ENCODE data around the gene PPDPF. TPM values are rescaled to one million over a fixed set of nuclear protein-coding genes. Genes with fewer than 3 reads are reported as not detected.

Gene PPDPF
- total and polyA plus RNA-seq, 4 donors, result 36.9 to 545 (median 474) TPM

DNA sequence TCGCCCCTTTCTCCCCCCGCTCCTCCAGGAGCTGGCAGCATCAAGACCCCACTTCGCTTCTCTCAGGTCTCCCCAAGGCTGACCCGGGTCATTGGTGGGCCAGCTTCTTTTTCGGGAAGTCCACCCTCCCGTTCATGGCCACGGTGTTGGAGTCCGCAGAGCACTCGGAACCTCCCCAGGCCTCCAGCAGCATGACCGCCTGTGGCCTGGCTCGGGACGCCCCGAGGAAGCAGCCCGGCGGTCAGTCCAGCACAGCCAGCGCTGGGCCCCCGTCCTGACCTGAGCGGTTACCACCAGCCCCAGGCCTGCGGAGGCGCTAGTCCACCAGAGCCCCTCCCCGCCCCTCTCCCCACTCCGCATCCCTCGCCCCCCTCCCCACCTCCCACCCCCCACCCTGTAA is 1.0 kb downstream of the PPDPF start:
- peaks cover 0 to 5% (median 0%) of the 10 kb centered on the region in 4 donors for H3K9me3 ChIP-seq (ENCODE audit: control insufficient read depth in 4 of 4, insufficient read depth in 3 of 4, low read length in 3 of 4)
- ATAC-seq (ENCODE audit: insufficient read depth, low FRiP score) (no peak), DNase-seq (peak in 1 of 3 donors; percentile 11)
- peak overlapping the region; percentile 37 to 46 for H3K9ac ChIP-seq (ENCODE audit: insufficient read depth in 1 of 2, low read length in 2 of 2)
- peaks cover 0 to 22% (median 14%) of the 10 kb centered on the region in 4 donors for H3K36me3 ChIP-seq (ENCODE audit: control insufficient read depth in 4 of 4, insufficient read depth in 4 of 4, low read length in 4 of 4)
- H3K4me3 ChIP-seq, result peak overlapping the region; percentile 90
- TF ChIP-seq, protein P1, sequence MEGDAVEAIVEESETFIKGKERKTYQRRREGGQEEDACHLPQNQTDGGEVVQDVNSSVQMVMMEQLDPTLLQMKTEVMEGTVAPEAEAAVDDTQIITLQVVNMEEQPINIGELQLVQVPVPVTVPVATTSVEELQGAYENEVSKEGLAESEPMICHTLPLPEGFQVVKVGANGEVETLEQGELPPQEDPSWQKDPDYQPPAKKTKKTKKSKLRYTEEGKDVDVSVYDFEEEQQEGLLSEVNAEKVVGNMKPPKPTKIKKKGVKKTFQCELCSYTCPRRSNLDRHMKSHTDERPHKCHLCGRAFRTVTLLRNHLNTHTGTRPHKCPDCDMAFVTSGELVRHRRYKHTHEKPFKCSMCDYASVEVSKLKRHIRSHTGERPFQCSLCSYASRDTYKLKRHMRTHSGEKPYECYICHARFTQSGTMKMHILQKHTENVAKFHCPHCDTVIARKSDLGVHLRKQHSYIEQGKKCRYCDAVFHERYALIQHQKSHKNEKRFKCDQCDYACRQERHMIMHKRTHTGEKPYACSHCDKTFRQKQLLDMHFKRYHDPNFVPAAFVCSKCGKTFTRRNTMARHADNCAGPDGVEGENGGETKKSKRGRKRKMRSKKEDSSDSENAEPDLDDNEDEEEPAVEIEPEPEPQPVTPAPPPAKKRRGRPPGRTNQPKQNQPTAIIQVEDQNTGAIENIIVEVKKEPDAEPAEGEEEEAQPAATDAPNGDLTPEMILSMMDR (IDR thresholded peaks at IDR 0.05; ENCODE audit: control extremely low read depth, extremely low read depth), result no peak
- 52 to 68% methylated on average over 23 of the region's 23 CpGs for WGBS, 2 donors
- H3K4me1 ChIP-seq (ENCODE audit: control insufficient read depth in 5 of 5, insufficient read depth in 5 of 5, low read length in 5 of 5), result peaks cover 0 to 24% (median 7%) of the 10 kb centered on the region in 5 donors
- H3K27ac ChIP-seq (ENCODE audit: low read depth in 1 of 2, low read length in 1 of 2), result no peak overlapping the region
- H3K27me3 ChIP-seq (ENCODE audit: control insufficient read depth in 3 of 3, insufficient read depth in 3 of 3, low read length in 2 of 3), result no peaks in the 10 kb centered on the region

- ATAC-seq (ENCODE audit: insufficient read depth, low FRiP score), result no peak
- TF ChIP-seq, protein P1 (IDR thresholded peaks at IDR 0.05; ENCODE audit: control extremely low read depth, extremely low read depth), result no peak
- H3K9me3 ChIP-seq (ENCODE audit: control insufficient read depth in 4 of 4, insufficient read depth in 3 of 4, low read length in 3 of 4), result peaks cover 0 to 5% (median 0%) of the 10 kb centered on the region in 4 donors
- no peak overlapping the region for H3K9ac ChIP-seq (ENCODE audit: insufficient read depth in 1 of 2, low read length in 2 of 2)
- peak in 1 of 3 donors; percentile 10 for DNase-seq
- no peaks in the 10 kb centered on the region for H3K27me3 ChIP-seq (ENCODE audit: control insufficient read depth in 3 of 3, insufficient read depth in 3 of 3, low read length in 2 of 3)
- WGBS, 2 donors, result 77 to 87% methylated on average over 13 of the region's 13 CpGs
- H3K27ac ChIP-seq (ENCODE audit: low read depth in 1 of 2, low read length in 1 of 2), result no peak overlapping the region
- peaks cover 0 to 22% (median 14%) of the 10 kb centered on the region in 4 donors for H3K36me3 ChIP-seq (ENCODE audit: control insufficient read depth in 4 of 4, insufficient read depth in 4 of 4, low read length in 4 of 4)
- H3K4me3 ChIP-seq, result no peak overlapping the region
- H3K4me1 ChIP-seq (ENCODE audit: control insufficient read depth in 5 of 5, insufficient read depth in 5 of 5, low read length in 5 of 5), result peaks cover 0 to 24% (median 7%) of the 10 kb centered on the region in 5 donors
Observed at GRCh38 chr20:63522091-63522868, 1.7 kb downstream of the PPDPF start.

- 94 to 98% methylated on average over 11 of the region's 11 CpGs for WGBS, 2 donors
- no peak overlapping the region for H3K9ac ChIP-seq (ENCODE audit: insufficient read depth in 1 of 2, low read length in 2 of 2)
- H3K27ac ChIP-seq (ENCODE audit: low read depth in 1 of 2, low read length in 1 of 2), result no peak overlapping the region
- peaks cover 0 to 22% (median 14%) of the 10 kb centered on the region in 4 donors for H3K36me3 ChIP-seq (ENCODE audit: control insufficient read depth in 4 of 4, insufficient read depth in 4 of 4, low read length in 4 of 4)
- H3K27me3 ChIP-seq (ENCODE audit: control insufficient read depth in 3 of 3, insufficient read depth in 3 of 3, low read length in 2 of 3), result no peaks in the 10 kb centered on the region
- no peak for ATAC-seq (ENCODE audit: insufficient read depth, low FRiP score)
- peaks cover 0 to 24% (median 7%) of the 10 kb centered on the region in 5 donors for H3K4me1 ChIP-seq (ENCODE audit: control insufficient read depth in 5 of 5, insufficient read depth in 5 of 5, low read length in 5 of 5)
- H3K9me3 ChIP-seq (ENCODE audit: control insufficient read depth in 4 of 4, insufficient read depth in 3 of 4, low read length in 3 of 4), result peaks cover 0 to 5% (median 0%) of the 10 kb centered on the region in 4 donors
- H3K4me3 ChIP-seq, result no peak overlapping the region
- peak in 1 of 3 donors; percentile 7 for DNase-seq
- TF ChIP-seq, protein P1 (IDR thresholded peaks at IDR 0.05; ENCODE audit: control extremely low read depth, extremely low read depth), result no peak
Observed at GRCh38 chr20:63522981-63523611, 2.5 kb downstream of the PPDPF start.

Measured in lung (tissue), 12 donors.